HG03571 (cell line): Measurements from ENCODE around the gene GOLGA2.

Experiments
- ATAC-seq: cut with Tn5 transposase; IDR thresholded peaks from one replicate; pipeline ENCODE4 v1.9.1; 2021; ENCODE audit not compliant: unreplicated experiment

Gene GOLGA2

DNA sequence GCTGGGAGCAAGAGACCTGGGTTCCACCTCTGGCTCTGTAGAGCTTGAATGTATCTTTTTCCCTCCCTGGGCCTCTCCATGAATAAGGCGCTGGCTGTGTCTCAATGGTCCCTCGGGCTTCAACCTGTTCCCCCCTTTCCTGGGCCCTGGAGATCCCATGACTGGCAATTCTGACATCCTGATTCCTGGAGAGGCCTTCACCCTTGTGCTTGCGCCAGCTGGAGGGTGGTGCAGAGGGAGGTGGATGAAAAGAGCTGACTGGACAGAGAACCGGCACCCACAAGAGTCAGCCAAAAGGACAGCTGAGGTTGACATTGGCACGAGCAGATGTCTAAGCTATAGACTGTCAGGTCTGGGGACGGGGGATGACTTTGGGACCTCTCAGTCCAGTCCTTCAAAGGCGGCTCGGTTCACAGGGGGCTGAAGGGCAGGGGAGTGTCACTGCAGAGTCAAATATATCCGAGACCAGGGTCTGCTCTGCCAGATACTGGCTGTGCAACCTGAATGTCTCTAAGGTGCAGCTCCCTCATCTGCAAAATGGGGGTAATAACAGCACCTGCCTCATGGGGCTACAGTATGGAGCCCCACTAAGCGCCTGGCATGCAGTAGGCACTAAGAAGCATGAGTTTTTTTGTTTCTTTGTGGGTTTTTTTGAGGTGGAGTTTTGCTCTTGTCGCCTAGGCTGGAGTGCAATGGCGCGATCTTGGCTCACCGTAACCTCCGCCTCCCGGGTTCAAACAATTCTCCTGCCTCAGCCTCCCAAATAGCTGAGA is 58.8 kb downstream of the GOLGA2 start:
- ATAC-seq = no peak

DNA sequence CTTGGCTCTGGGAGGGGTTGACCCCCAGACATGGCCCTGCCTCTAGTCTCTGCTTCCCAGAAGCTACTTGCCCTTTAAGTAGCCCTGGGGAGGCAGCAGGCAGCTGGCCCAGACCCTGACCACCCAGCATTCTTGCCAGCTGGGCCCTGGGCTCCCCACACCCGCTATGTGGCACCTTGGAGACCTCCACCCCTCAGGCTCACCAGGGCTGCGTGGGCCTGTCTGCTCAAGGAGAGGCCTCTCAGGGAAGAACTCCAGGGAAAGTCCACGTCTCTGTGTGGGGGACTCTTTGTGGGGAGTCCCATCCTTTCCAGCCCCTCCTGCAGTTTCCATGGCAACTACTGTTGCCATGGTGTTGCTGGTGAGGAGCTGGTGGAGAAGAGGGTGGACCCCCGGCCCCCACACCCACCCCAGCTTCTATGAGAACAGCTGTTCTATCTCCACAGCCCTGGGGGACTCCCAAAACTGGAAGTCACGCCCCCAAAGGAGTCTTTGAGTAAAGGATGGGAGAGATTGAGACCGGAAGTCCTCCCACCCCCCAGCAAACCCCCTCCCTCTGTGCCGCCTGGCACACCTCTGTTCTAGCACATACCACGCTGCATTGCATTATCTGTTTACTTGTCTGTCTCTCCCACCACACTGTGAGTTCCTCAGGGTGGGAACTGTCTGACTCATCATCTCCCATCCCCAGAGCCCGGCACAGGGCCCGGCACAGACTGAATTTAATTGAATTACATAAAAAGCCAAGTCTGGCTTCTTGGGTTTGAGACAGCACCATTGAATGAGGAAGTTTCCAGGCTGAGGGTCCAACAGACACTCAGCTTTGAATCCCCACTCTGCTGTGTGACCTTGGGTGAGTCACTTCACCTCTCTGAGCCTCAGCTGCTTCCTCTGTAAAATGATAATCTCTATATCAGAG is 60.1 kb downstream of the GOLGA2 start:
- no peak for ATAC-seq

DNA sequence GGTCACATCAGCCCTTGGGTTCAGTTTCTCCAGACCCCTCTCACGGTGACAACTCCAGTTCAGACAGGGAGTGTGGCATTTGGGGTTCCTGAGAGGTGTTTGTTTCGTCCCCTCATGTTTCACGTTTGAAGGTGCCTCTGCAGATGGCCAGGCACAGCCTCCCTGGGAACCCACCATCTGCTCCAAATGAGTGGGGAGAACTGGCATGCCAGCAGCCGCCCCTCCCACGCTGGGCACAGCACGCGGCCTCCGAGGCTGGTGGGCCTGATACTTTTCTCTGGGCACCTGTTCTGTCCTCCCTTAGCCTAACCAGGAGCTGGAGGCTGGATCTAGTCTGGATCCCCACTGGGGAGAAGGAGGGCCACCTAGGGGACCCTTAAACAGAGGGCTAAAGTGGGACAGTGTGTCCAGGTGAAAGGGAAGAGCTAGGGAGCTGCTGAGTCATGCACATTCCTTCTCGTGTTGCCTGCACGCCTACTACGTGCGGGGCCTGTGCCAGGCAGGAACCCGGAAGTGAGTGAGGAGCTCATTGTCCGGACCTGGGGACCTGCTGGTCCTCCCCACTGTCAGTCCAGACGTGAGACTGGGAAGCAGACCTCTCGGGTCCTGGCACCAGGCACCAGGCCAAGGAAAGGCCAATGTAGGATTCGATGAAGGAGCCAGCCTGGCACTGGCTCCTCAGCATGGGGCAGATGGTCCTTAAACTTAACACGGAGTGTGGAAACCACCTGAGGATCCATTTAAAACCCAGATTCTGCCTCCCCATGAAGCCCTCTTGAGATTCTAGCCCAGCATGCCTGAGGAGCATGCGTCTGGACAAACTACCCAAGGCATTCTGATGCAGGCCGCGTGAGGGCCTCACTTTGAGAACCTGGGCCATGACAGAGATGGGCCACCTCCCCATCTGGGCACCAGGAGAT is 61.0 kb downstream of the GOLGA2 start:
- ATAC-seq = no peak

DNA sequence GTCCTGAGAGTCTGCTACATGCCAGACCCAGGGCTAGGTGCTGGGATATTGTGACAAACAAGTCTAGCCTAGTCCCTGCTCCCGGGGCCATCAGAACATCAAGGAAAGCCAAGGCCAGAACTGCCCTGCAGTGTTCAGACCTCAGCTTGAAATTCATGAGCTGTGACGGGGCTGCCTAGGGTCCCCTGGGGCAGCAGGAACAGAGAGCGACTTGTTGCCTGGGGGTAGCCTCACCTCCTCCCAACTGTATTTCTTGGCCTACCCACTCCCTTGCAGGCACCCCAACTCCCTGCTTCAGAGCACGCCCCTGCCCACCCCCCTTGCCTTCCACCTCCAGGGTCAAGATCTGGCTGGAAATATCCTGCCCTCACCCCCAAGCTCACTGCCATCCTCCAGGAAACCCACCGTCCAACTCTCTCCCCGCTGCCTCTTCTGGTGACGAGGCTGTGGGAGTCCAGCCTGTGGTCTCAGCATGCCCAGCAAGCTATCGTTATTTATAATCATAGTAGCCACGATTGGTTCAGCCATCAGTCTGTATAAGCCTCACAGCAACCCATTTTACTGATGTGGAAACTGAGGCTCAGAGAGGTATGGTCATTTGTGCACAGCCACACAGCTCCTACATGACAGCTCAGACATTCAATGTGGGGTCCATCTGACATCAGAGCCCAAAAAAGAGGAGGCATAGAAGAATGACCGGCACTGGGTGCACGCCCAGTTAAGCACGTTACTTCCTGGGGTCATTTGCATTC is 61.9 kb downstream of the GOLGA2 start:
- no peak for ATAC-seq

DNA sequence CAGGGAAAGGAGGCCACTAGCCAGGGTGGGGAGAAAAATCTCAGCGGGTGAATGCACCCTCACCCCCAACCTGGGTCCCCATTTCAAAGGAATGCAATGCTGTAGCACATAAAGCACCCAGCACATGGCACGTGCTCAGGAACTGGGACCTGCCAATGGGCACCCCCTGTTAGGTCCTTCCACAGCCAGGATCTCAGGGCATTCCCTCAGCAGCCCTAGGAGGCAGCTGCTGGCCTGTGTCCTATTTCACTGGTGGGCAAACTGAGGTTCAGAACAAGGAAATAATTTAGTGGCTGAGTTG is 63.9 kb downstream of the GOLGA2 start:
- no peak for ATAC-seq

DNA sequence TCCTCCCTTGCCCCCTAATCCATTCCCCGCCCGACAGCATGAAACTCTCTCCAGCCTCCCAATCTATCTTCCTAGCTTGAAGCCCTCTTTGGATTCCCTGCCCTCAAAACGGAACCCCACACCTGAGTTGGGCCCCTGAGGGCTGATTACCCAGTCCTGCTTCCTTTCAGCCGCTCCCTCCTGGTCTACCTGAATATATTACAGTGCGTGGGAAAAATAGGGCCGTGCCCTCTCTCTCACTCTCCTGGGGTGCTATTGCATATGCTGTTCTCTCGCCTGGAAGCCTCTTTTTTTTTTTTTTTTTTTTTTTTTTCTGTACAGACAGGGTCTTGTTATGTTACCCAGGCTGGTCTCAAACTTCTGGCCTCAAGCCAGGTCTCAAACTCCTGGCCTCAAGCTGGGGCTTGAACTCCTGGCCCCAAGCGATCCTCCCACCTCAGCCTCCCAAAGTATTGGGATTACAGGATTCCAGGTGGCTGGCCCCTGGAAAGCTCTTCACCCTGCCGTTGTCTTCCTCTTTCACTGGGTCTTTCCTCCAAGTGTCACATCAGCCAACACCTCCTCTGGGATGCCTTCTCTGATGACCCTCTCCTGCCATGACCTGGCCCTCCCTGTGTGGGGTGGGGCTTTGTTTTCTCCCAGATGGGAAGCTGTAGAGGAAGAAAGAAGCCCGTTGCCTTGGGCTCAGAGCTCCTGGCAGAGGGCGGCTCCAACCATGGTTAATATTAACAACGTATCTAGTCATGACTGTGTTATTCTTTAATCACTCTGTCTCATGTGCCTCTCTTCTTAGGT is 64.4 kb downstream of the GOLGA2 start:
- no peak for ATAC-seq

DNA sequence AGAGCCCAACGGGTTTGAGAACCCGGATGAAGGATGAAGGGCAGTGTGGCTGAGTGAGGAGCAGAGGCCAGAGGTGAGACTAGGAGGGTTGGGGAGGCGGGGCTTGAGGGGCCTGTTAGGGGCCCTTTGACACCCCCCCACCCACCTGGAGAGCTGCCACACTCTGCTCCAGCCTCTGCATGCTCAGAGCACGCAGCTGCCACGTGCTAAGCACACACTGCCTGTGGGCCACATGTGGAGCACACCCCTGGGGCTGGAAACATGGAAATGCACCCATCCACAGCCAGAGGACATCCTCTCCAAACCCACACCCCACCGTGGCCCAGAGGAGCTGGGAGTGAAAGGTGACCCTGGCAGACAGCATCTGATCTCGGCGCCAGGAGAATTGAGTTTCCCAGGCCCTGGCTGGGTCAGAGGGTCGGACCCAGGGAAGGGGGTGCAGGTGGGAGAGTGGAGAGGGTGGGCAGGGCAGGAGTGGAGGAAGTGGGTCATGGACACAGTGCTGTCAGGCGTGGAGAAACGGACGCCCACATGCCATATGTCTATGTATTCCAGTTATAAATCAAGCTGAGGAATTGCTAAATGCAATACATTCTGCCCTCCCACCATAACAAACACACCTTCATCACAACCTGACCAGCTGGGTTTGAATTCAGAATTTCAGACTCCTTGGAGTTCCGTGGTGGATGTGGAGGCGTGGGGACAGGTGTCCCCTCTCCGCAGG is 66.7 kb downstream of the GOLGA2 start:
- ATAC-seq = no peak

DNA sequence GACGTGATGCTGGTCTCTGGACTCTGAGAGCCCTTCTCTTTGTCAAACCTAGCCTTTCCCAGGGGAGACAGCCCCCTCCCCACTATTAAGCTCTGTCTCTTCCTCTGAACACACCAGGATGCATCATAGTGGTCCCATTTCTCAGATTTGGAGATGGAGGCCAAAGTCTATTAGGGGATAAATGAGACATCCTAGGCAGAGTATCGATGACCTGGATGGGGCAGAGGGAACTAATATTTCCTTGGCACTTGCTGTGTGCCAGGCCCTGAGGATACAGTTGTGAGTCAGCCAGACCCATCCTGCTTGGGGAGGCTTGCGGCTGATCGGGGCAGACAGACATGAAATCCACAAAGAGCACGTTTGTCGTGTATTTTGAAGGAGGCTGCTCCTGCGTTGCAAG is 67.4 kb downstream of the GOLGA2 start:
- no peak for ATAC-seq

DNA sequence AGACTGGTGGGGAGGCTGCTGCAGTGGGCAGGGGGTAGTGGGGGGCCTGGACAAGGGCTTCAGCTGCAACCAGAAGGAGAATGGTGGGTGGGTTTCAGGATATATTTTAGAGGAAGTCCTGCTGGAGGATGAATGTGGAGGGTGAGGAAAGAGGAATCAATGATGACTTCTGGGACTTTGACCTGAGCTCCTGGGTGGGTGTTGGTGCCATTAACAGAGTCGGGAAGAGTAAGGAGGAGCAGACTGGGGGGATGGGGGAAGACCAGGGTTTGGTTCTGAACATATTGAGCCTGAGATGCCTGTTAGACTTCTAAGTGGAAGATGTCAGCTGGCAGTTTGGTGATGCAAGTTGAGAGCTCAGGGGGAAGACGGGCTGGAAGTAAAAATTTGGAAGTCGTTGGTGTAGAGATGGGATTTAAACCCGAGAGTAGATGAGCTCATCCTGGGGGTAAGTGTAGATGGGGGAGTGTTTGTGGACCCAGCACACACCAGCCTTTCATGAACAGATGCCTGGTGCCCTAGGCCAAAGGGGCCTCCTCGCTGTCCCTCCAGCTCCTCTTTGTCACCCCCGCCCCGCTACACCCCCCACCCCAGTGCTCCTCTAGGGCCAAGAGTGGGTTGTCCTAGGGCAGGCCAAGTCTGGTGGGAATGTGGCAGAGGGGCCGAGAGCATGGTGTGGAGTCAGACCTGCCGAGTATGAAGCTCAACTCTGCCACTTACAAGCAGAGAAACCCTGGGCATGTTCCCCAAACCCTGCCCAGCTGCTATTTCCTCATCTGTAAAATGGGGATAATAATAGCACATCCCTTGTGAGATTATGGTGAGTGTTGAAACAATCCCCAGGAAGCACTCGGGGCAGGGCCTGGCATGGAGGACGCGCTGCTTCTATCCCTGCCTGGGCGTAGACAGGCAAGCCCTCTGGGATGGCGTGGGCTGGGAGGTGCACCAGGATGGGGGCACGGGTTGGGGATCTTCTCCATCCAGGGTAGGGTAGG is 68.6 kb downstream of the GOLGA2 start:
- ATAC-seq = no peak

DNA sequence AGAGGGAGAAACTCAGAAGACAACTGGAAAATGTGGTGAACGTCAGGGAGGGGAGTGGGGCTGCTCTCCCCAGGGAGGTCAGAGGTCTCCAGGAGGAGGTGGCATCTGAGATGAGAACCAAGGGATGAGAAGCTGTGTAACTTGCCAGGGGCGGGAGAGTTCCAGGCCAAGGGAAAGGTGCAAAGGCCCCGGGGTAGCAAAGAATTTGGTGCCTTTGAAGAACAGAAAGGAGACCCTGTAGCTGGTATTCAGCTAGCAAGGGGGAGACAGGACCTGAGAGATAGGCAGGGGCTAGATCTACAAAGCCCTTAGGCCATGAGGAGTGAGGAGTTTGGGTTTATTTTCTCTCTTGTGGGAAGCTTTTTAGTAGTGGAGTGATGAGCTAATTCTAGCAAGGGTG is 69.3 kb downstream of the GOLGA2 start:
- ATAC-seq = no peak
